ENCODE results near the gene LGR4.

DNA sequence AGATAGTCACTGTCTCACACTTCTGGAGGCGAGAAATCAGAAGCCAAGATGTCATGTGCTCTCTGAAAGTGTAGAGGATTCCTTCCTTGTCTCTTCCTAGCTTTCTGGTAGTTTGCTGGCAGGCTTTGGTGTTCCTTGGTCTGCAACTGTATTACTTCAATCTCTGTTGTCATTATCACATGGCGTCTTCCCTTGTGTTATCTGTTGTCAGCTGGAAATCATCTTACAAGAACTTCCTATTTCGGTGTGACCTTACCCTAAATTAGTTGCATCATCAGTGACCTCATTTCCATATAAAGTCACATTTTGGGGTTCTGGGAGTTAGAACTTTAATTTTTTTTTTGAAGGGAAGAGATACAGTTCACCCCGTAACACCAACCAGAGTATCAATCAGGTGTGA, 37.3 kb upstream of the LGR4 start:
- TF ChIP-seq, protein P1, sequence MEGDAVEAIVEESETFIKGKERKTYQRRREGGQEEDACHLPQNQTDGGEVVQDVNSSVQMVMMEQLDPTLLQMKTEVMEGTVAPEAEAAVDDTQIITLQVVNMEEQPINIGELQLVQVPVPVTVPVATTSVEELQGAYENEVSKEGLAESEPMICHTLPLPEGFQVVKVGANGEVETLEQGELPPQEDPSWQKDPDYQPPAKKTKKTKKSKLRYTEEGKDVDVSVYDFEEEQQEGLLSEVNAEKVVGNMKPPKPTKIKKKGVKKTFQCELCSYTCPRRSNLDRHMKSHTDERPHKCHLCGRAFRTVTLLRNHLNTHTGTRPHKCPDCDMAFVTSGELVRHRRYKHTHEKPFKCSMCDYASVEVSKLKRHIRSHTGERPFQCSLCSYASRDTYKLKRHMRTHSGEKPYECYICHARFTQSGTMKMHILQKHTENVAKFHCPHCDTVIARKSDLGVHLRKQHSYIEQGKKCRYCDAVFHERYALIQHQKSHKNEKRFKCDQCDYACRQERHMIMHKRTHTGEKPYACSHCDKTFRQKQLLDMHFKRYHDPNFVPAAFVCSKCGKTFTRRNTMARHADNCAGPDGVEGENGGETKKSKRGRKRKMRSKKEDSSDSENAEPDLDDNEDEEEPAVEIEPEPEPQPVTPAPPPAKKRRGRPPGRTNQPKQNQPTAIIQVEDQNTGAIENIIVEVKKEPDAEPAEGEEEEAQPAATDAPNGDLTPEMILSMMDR (IDR thresholded peaks at IDR 0.05): no peak
- TF ChIP-seq EZH2 (IDR thresholded peaks at IDR 0.05; ENCODE audit: borderline replicate concordance, insufficient read depth, low read depth, low read length, poor library complexity, severe bottlenecking): no peak
